Stimulated activated CD4-positive, alpha-beta T cell treated with anti-CD3 and anti-CD28 coated beads, Interleukin-15, amount 100 ng/mL, for 1 hour (primary cell): Measurements from ENCODE around the gene GPR137B.

Experiments
- DNase-seq, 2 donors: peaks; one replicate each; pipeline ENCODE4 v3.0.0-alpha.2; 2020; ENCODE audit warnings: low read depth in 1 of 2, low spot score in 1 of 2

The GPR137B gene, protein sequence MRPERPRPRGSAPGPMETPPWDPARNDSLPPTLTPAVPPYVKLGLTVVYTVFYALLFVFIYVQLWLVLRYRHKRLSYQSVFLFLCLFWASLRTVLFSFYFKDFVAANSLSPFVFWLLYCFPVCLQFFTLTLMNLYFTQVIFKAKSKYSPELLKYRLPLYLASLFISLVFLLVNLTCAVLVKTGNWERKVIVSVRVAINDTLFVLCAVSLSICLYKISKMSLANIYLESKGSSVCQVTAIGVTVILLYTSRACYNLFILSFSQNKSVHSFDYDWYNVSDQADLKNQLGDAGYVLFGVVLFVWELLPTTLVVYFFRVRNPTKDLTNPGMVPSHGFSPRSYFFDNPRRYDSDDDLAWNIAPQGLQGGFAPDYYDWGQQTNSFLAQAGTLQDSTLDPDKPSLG

DNA sequence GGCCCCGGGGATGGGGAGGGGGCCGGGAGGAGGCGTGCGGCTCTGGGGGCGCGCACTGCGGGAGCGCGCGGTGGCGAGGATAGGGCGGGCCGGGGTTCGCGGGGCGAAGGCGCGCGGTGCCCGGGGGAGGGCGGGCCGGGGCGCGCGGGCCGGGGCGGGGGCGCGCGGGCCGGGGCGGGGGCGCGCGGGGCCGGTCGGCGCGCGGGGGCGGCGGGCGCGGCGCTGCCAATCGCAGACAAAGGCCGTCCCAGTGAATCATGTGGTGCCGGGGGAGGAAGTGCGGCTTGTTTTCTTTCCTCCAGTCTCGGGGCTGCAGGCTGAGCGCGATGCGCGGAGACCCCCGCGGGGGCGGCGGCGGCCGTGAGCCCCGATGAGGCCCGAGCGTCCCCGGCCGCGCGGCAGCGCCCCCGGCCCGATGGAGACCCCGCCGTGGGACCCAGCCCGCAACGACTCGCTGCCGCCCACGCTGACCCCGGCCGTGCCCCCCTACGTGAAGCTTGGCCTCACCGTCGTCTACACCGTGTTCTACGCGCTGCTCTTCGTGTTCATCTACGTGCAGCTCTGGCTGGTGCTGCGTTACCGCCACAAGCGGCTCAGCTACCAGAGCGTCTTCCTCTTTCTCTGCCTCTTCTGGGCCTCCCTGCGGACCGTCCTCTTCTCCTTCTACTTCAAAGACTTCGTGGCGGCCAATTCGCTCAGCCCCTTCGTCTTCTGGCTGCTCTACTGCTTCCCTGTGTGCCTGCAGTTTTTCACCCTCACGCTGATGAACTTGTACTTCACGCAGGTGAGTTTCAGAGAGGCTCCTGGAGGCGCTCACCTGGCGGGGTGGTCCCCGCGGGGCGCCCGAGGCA, at the start of gene GPR137B:
TSS of gene GPR137B (plus strand) at position 287 of the 851 bp plus-strand sequence. CDS start at position 371, 84 bp downstream.
- DNase-seq: peak in 1 of 2 donors; percentile 31

DNA sequence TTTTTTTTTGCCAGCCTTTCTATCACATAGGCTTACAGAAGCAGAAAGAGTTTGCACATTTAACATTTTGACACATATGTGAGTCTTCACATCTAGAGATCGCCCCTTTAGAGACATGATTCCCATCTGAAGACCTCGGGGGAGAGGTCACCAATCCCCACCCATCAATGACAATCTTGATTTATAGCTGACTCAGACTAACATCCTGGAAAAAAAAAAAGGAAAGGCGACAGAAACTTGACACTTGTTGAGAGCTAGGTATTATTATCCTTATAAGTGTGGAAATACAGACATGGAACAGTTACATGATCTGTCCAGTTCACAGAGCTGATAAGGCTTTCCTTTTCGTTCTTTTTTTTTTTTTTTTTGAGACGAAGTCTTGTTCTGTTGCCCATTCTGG, 49.4 kb upstream of the GPR137B start:
- no peak for DNase-seq

DNA sequence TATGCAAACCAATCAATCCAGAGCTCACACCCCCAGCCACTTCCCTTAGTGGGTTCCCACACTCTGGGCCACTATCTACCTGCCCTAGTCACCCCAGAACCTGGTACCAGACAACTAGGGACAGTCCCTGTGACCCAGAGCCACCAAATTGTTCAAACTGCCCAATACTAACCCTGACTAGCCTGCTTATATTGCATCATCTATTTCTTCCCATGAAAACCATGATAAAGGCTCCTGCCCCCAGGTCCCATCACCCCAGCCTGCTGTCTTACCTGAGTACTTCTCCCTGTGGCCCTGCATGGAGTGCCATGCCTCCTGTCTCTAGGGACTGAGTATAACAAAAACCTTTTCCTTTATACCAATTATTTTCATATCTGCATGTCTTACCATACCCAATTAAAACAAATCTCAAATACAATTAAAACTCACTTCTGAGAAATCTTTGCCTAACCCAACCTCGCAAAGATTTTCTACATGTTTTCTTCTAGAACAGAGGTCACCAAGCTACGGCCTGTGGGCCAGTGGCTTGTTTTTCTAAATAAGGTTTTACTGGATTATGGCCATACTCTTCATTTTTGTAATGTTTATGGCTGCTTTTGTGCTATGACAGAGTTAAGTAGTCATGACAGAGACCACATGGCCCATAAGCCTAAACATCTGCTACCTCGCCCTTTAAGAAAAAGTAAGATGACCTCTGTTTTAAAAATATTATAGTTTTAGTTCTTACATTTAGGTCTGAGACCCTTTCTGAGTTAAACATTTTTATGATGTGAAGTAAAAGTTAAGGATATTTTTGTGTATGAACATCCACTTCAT, 46.4 kb upstream of the GPR137B start:
- DNase-seq: no peak

DNA sequence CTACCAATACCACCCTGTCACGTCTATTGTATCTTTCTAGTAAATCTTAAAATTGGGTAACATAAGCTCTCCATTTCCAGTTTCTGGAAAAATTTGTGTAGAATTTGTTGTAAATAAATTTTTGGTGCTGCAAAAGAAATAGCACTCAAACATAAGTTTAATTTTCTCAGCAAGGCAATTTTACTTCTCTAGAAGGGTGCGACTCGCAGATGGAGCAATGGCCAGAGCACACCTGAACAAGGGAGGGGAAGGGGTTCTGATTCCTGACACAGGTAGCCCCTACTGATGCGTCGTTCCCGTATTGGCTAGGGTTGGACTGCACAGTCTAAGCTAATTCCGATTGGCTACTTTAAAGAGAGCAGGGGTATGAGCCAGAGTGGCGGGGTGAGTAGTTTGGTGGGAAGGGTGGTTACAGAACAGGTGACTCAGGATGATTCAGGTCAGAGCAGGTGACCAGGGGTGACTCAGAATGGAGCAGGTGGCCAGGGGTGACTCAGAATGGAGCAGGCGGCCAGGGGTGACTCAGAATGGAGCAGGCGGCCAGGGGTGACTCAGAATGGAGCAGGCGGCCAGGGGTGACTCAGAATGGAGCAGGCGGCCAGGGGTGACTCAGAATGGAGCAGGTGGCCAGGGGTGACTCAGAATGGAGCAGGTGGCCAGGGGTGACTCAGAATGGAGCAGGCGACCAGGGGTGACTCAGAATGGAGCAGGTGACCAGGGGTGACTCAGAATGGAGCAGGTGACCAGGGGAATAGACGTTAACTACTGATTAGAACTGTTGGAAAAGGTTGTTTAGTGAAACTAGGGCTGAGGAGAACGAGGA, 45.5 kb upstream of the GPR137B start:
- DNase-seq: peak; percentile 49 to 68

DNA sequence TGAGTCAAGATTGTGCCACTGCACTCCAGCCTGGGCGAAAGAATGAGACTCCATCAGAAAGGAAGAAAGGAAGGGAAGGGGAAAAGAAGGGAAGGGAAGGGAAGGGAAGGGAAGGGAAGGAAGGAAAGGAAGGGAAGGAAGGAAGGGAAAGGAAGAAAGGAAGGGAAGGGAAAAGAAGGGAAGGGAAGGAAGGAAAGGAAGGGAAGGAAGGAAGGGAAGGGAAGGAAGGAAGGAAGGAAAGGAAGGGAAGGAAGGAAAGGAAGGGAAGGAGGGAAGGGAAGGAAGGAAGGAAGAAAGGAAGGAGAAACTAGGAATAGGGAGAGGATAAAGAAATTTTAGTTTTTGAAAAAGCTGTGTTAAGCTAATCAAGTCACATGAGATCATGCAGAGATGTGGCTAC, 44.1 kb upstream of the GPR137B start:
- DNase-seq: no peak

DNA sequence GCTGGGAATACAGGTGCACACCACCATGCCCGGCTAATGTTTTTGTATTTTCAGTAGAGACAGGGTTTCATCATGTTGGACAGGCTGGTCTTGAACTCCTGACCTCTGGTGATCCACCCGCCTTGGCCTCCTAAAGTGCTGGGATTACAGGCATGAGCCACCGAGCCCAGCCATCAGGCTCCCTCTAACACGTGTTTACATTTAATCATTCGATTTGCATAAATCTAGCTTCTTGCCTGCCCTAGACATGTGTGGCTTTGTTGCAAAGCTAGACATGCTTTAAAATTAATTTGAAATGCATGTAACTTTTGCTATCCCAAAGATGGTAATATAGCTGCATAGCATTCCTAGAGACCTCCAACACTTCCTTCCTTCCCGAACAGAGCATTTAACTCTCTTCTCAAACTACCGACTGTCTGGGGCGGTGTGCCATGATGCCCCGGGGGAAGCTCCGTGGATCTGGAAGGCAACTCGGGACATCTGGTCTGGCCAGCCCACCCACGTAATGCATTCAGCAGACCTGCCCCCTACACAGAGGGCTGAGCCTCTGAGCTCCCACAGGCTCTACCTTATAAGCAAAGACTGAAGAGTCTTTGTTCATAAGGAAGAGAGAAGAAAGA, 42.9 kb upstream of the GPR137B start:
- DNase-seq: no peak

DNA sequence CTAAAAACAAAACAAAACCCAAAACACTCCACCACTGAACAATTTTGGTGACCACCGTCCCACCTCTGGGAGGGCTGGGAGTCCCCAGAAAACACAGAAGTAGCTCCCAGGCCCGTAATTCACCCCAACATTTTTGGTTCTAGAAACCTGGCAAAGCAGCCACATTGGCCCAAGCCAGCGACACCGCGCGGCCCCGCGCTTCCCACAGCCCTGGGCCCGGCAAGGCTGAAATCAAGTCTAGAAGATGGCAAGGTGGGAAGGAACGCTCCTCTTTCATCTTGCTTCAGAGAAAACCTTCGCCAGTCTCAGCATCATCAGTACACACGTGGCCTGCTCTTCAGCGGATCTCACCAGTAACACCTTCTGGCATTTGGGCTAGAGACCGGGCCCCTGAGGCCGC, 41.5 kb upstream of the GPR137B start:
- DNase-seq: no peak

DNA sequence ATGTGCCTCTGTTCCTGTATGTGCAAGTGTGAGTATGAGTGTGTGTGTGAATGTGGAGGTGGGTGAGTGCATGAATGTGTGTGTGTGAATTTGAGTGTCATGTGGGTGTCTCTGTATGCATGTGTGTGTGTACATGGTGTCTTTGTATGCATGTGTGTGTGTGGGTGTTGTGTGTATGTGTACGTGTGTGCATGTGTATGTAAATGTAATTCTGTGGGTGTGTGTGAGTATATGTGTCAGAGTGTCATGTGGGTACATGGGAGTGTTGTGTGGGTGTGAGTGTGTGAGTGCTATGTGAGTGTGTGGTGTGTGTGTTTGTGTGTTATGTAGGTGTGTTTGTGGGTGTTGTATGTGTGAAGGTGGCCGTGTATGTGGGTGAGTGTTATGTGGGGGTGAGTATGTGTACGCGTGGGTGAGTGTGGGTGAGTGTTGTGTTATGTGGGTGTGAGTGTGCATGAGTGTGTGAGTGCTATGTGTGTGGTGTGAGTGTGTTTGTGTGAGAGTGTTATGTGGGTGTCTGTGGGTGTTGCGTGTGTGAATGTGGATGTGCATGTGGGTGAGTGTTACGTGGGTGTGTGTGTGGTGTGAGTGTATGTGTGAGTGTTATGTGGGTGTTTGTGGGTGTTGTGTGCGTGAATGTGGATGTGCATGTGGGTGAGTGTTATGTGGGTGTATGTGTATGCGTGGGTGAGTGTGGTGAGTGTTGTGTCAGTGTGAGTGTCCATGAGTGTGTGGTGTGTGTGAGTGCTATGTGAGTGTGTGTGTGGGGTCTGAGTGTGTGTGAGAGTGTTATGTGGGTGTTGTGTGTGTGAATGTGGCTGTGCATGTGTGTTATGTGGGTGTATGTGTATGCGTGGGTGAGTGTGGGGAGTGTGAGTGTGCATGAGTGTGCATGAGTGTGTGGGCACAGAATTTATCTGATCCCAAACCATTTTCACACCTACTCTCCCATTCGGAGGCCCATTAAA, 40.8 kb upstream of the GPR137B start:
- DNase-seq: no peak

DNA sequence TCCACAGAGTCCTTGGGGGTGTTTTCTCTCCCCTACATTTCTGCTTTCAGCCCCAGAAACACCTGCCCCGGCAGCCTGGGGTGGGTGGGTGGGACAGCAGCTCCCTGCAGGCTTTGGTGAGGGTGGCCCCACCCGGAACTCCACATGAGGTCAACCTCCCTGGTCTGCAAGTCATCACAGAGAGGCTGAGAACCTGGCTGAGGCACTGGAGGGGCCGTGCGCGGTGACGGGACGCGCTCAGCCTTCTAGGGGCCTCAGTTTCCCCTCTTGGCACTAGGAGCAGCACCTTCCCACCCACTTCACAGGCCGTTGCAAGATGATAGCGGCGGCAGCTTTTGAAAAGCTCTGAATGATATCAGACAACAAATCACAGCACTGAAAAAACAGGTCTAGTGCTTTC, 39.7 kb upstream of the GPR137B start:
- DNase-seq: no peak

DNA sequence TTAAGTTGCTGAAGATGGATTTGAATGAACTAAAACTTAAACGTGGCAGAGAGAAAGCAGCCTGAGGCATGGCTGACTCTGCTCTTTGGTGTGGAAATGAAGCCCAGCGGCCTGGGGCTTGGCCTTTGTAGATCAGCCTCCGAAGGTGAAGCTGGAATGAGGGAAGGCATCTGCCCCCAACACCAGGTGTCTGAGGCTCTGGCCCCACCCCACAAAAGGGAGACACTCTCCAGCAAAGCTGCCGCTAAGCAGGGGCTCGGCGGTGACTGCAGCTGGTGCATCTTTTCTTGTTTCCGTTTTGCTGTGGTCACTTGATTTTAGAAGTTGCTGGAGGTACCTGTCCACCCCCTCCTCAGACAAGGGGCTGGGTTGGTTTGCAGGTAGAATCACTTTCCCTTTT, 39.3 kb upstream of the GPR137B start:
- DNase-seq: no peak

DNA sequence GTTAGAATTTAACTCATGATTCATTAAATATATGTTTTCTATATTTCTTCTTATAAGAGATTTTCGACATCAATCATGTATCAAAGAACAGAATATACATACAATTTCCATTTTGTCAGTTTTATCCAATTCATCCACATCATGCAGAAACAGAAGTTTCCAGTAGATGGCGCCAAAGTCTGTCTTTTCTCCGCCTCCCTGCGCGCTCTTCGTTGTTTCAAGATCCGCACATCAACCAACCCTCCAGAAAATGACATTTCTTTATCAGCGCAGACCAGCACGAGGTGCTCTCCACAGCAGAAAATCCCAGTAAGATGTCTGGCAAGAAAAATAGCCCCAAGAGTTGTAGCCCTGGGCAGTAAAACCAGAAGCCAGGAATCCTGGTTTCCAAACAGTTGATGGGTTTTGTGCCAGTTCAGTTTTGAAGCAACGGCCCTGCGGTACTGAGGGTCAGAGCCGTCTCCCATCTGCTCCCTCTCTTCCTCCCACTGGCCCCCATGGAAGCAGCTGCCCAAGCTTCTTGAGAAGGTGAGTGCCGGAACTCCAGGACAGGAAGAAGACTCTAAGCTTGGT, 38.6 kb upstream of the GPR137B start:
- DNase-seq: peak in 1 of 2 donors; percentile 11

DNA sequence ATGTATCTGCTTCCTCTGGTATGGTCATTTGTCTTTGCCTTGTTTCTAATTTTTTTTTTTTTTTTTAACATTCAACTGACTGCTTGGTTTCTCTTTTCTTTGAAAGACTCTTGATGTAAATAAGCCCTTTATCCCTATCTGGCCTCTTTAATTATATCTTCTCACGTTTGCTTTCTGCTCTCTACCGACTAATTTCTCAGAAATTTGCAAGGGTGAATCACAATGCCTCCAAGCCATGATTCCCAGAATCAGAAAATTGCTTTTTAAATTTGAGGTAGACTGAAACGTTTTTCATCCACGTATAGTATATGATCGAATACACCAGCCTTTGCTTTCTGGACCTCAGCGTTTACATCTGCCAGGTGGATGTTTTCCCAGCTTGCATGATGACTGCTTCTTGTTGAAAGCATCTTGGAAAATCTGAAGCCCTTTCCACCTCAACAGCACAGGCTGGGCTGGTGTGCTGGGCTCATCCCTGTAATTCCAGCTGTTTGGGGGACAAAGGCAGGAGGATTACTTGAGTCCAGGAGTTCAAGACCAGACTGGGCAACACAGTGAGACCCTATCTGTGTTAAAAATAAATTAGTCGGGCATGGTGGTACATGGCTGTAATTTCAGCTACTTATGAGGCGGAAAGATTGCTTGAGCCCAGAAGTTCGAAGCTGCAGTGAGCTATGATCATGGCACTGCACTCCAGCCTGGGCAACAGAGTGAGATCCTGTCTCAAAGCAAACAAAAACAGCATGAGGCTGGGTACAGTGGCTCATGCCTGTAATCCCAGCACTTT, 35.0 kb upstream of the GPR137B start:
- DNase-seq: no peak

DNA sequence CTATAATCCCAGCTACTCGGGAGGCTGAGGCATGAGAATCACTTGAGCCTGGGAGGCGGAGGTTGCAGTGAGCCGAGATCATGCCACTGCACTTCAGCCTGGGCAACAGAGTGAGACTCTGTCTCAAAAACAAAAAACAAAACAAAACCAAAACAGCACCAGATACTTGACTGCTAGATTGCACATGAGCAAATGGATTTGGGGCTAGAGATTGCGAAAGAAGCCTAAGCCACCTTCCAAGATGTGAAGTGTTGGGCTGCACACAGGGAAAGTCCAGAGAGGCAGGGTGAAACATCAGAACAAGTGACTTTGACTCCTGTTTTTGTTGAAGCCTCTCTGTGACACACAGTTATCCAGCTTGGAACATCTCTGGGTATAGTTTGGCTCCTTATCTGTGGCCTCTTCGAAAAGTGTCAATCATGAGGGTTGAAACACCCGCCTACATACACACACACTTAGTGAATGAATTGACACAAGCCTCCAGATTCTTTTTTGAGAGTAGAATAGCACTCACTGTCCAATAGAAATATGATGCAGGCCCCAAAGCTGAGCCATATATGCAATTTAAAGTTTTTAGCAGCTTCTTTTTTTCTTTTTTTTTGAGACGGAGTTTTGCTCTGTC, 34.2 kb upstream of the GPR137B start:
- no peak for DNase-seq

DNA sequence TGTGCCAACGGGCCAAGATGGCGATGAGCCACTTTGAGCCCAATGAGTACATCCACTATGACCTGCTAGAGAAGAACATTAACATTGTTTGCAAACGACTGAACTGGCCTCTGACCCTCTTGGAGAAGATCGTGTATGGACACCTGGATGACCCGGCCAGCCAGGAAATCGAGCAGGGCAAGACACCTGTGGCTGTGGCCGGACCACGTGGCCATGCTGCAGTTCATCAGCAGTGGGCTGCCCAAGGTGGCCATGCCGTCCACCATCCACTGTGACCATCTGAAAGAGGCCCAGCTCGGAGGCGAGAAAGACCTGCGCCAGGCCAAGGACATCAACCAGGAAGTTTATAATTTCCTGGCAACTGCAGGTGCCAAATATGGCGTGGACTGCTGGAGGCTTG, 32.2 kb upstream of the GPR137B start:
- no peak for DNase-seq

DNA sequence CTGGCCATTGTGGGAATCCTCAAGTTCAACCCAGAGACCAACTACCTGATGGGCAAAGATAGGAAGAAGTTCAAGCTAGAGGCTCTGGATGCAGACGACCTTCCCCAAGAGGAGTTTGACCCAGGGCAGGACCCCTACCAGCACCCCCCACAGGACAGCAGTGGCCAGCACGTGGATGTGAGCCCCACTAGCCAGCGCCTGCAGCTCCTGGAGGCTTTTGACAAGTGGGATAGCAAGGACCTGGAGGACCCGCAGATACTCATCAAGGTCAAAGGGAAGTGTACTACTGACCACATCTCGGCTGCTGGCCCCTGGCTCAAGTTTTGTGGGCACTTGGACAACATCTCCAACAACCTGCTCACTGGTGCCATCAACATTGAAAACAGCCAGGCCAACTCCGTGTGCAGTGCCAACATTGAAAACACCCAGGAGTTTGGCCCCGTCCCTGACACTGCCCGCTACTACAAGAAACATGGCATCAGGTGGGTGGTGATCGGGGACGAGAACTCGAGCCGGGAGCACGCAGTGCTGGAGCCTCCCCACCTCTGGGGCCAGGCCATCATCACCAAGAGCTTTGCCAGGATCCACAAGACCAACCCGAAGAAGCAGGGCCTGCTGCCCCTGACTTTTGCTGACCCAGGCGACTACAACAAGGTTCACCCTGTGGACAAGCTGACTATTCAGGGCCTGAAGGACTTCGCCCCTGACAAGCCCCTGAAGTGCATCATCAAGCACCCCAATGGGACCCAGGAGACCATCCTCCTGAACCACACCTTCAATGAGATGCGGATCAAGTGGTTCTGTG, 30.6 kb upstream of the GPR137B start:
- DNase-seq: no peak

DNA sequence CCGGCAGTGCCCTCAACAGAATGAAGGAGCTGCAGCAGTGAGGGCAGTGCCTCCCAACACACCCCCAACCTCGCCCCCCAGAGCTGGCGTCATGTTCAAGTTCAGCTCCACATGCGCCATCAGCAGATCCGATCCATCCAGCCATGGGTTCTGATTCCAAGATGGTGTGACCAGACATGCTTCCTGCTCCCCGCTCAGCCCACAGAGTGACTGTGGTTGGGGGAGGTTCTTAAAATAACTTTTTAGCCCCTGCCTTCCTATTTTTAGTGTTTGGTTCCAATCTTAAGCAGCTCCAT, 30.1 kb upstream of the GPR137B start:
- DNase-seq: no peak
